ENCODE data around the gene SF3A1.

GRCh38 chr22:30348404-30348803 lies 8.3 kb downstream of the SF3A1 start:
- no peak for TF ChIP-seq CTCF (IDR thresholded peaks at IDR 0.05; ENCODE audit: poor library complexity, severe bottlenecking)
- TF ChIP-seq TAF1 (IDR thresholded peaks at IDR 0.05; ENCODE audit: low read depth) = no peak
- no peak for TF ChIP-seq MXI1 (conservative IDR thresholded peaks at IDR 0.05; ENCODE audit: poor library complexity, severe bottlenecking)
- no peak for TF ChIP-seq RAD21 (conservative IDR thresholded peaks at IDR 0.05)
- no peak for TF ChIP-seq POLR2AphosphoS5 (IDR thresholded peaks at IDR 0.05)
- no peak for TF ChIP-seq EP300 (conservative IDR thresholded peaks at IDR 0.05; ENCODE audit: poor library complexity, severe bottlenecking)
- no peak for TF ChIP-seq EZH2 (IDR thresholded peaks at IDR 0.05; ENCODE audit: borderline replicate concordance, insufficient read depth, low read length, poor library complexity, severe bottlenecking)
- no peak for TF ChIP-seq SMC3 (conservative IDR thresholded peaks at IDR 0.05; ENCODE audit: poor library complexity)
